Measurements from ENCODE around the gene PRR14. TPM values are rescaled to one million over a fixed set of nuclear protein-coding genes. Genes with fewer than 3 reads are reported as not detected.
"Not testable (repeated sequence)": the region's sequence is repeated elsewhere in the genome, so short reads cannot be mapped to it uniquely, and the experiment has no call there.

The PRR14 gene
- total RNA-seq, 1 donor from 2014 or later: 43.7 TPM

- TF ChIP-seq CTCF (IDR thresholded peaks at IDR 0.05; ENCODE audit: unreplicated experiment): no peak
- no peak overlapping the region for H3K4me3 Mint-ChIP-seq
- no peaks in the 10 kb centered on the region for H3K36me3 Mint-ChIP-seq
- H3K4me1 Mint-ChIP-seq: peaks cover 24% of the 10 kb centered on the region
- no peaks in the 10 kb centered on the region for H3K9me3 Mint-ChIP-seq
- DNase-seq (ENCODE audit: low spot score in 2 of 2, unreplicated experiment in 2 of 2): no peak
- H3K27me3 Mint-ChIP-seq (ENCODE audit: low read depth): peaks cover 3% of the 10 kb centered on the region
- no peak overlapping the region for H3K27ac Mint-ChIP-seq
Measured at GRCh38 chr16:30694926-30695693, 44.4 kb downstream of the PRR14 start.

DNA sequence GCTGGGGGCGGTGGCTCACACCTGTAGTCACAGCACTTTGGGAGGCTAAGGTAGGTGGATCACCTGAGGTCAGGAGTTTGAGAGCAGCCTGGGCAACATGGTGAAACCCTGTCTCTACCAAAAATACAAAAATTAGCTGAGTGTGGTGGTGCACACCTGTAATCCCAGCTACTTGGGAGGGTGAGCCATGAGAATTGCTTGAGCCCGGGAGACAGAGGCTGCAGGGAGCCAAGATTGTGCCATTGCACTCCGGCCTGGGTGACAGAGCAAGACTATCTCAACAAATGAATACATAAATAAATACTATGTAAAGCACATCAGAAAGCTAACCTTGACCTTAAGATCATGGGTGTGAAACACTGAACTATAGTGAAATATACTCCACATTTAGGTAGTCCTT, 45.9 kb downstream of the PRR14 start:
- H3K27ac Mint-ChIP-seq; H3K27me3 Mint-ChIP-seq (ENCODE audit: low read depth); DNase-seq (ENCODE audit: low spot score in 2 of 2, unreplicated experiment in 2 of 2); H3K36me3 Mint-ChIP-seq; H3K9me3 Mint-ChIP-seq; H3K4me3 Mint-ChIP-seq: not testable (repeated sequence)
- peaks cover 30% of the 10 kb centered on the region for H3K4me1 Mint-ChIP-seq

DNA sequence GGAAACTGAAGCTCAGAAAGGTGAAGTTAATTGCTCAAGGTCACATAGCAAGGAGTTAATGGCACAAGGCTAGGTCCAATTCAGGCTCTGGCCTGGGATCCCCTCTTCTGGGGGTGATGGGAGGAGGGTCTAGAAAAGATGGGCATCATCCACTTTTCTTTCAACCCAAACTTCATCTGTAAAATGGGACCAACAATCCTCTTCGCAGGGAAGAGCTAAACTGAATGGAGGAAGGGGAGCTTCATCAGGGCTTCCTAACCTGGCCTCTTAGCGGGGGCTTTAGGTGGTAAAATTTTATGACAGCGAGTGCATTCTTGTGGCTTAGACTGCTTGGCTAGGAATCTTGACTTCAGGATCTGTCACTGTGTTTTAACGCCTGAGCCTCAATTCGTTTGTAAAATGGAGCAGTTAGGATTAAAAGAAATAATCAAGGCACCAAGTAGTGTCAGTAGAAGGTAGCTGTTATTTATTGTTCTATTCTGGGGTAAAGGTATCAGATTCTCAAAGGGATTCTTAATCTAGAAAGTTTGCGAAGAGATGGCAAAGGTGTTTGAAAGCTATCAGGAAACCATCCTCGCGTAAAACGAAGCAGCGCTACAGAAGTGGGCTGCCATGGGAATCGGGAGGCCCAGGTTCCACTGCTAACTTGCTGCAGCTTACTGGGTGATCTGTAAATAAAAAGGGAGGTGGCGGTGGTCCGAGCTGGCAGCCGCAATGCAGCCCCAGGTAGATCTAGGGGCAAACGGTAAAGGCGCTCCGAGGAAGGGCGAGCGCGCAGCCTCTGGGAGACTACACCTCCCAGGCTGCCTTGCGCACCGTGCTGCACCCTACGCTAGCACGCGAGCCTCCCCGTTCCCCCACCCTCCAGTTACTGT, 46.7 kb downstream of the PRR14 start:
- Mint-ChIP-seq H3K36me3 (peaks cover 4% of the 10 kb centered on the region), H3K27ac (peak overlapping the region; percentile 100), H3K27me3 (ENCODE audit: low read depth) (peaks cover 1% of the 10 kb centered on the region), H3K4me3 (peak overlapping the region; percentile 98), H3K4me1 (peaks cover 24% of the 10 kb centered on the region), H3K9me3 (no peaks in the 10 kb centered on the region)
- TF ChIP-seq CTCF (IDR thresholded peaks at IDR 0.05; ENCODE audit: unreplicated experiment): no peak
- no peak for DNase-seq (ENCODE audit: low spot score in 2 of 2, unreplicated experiment in 2 of 2)

- H3K27ac Mint-ChIP-seq: peak overlapping the region; percentile 100
- peak overlapping the region; percentile 98 for H3K4me3 Mint-ChIP-seq
- no peak for TF ChIP-seq CTCF (IDR thresholded peaks at IDR 0.05; ENCODE audit: unreplicated experiment)
- H3K4me1 Mint-ChIP-seq: peaks cover 23% of the 10 kb centered on the region
- no peaks in the 10 kb centered on the region for H3K27me3 Mint-ChIP-seq (ENCODE audit: low read depth)
- peak; percentile 98 to 99 for DNase-seq (ENCODE audit: low spot score in 2 of 2, unreplicated experiment in 2 of 2)
- H3K36me3 Mint-ChIP-seq: peaks cover 8% of the 10 kb centered on the region
- no peaks in the 10 kb centered on the region for H3K9me3 Mint-ChIP-seq
Measured at GRCh38 chr16:30698139-30698815, 47.5 kb downstream of the PRR14 start.

- Mint-ChIP-seq H3K36me3 (peaks cover 11% of the 10 kb centered on the region), H3K4me3 (peak within 1 kb of the TSS; percentile 98), H3K27me3 (ENCODE audit: low read depth) (no peaks in the 10 kb centered on the region), H3K4me1 (peaks cover 20% of the 10 kb centered on the region), H3K27ac (peak within 1 kb of the TSS; percentile 100), H3K9me3 (no peaks in the 10 kb centered on the region)
- DNase-seq (ENCODE audit: low spot score in 2 of 2, unreplicated experiment in 2 of 2): peak; percentile 65 to 78
- TF ChIP-seq CTCF (IDR thresholded peaks at IDR 0.05; ENCODE audit: unreplicated experiment): no peak
Measured at GRCh38 chr16:30698816-30699614, 48.3 kb downstream of the PRR14 start, which contains the start of gene SRCAP. SRCAP (plus strand) TSS chr16:30699171; CDS start chr16:30700825, 1,654 bp downstream.

Data from mesothelial cell of epicardium (in vitro differentiated cells).